ENCODE data around the gene AMIGO2. TPM values are rescaled to one million over a fixed set of nuclear protein-coding genes. Genes with fewer than 3 reads are reported as not detected.

Gene AMIGO2
- total and polyA plus RNA-seq, 9 of the 15 experiments (the other 6 are each of a cell fraction or from before 2014, with no cell fraction given) = 2.0 to 8.3 (median 3.8) TPM

GRCh38 chr12:47080725-47081502 lies 1.2 kb upstream of the AMIGO2 start (continued):
- TF ChIP-seq, protein P1, sequence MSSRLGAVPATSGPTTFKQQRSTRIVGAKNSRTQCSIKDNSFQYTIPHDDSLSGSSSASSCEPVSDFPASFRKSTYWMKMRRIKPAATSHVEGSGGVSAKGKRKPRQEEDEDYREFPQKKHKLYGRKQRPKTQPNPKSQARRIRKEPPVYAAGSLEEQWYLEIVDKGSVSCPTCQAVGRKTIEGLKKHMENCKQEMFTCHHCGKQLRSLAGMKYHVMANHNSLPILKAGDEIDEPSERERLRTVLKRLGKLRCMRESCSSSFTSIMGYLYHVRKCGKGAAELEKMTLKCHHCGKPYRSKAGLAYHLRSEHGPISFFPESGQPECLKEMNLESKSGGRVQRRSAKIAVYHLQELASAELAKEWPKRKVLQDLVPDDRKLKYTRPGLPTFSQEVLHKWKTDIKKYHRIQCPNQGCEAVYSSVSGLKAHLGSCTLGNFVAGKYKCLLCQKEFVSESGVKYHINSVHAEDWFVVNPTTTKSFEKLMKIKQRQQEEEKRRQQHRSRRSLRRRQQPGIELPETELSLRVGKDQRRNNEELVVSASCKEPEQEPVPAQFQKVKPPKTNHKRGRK (tag; IDR thresholded peaks at IDR 0.05) = peak; percentile 91
- TF ChIP-seq MNT (conservative IDR thresholded peaks at IDR 0.05) (peak; percentile 76 to 87), FOSL1 (tag; conservative IDR thresholded peaks at IDR 0.05) (peak; percentile 78), RFX1 (IDR thresholded peaks at IDR 0.05) (no peak; the same call in 1 of the 2 replicates), ZNF263 (CRISPR knock-in tag; IDR thresholded peaks at IDR 0.05; ENCODE audit: borderline replicate concordance) (peak; percentile 43), FOXA3 (CRISPR knock-in tag; conservative IDR thresholded peaks at IDR 0.05 in 1 of 2, IDR thresholded peaks at IDR 0.05 in 1 of 2) (no peak), ETV1 (tag; conservative IDR thresholded peaks at IDR 0.05; ENCODE audit: low read depth) (peak; percentile 55)
- TF ChIP-seq, protein P2, sequence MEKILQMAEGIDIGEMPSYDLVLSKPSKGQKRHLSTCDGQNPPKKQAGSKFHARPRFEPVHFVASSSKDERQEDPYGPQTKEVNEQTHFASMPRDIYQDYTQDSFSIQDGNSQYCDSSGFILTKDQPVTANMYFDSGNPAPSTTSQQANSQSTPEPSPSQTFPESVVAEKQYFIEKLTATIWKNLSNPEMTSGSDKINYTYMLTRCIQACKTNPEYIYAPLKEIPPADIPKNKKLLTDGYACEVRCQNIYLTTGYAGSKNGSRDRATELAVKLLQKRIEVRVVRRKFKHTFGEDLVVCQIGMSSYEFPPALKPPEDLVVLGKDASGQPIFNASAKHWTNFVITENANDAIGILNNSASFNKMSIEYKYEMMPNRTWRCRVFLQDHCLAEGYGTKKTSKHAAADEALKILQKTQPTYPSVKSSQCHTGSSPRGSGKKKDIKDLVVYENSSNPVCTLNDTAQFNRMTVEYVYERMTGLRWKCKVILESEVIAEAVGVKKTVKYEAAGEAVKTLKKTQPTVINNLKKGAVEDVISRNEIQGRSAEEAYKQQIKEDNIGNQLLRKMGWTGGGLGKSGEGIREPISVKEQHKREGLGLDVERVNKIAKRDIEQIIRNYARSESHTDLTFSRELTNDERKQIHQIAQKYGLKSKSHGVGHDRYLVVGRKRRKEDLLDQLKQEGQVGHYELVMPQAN (IDR thresholded peaks at IDR 0.05; ENCODE audit: borderline replicate concordance) = peak; percentile 74
- TF ChIP-seq, protein P3, sequence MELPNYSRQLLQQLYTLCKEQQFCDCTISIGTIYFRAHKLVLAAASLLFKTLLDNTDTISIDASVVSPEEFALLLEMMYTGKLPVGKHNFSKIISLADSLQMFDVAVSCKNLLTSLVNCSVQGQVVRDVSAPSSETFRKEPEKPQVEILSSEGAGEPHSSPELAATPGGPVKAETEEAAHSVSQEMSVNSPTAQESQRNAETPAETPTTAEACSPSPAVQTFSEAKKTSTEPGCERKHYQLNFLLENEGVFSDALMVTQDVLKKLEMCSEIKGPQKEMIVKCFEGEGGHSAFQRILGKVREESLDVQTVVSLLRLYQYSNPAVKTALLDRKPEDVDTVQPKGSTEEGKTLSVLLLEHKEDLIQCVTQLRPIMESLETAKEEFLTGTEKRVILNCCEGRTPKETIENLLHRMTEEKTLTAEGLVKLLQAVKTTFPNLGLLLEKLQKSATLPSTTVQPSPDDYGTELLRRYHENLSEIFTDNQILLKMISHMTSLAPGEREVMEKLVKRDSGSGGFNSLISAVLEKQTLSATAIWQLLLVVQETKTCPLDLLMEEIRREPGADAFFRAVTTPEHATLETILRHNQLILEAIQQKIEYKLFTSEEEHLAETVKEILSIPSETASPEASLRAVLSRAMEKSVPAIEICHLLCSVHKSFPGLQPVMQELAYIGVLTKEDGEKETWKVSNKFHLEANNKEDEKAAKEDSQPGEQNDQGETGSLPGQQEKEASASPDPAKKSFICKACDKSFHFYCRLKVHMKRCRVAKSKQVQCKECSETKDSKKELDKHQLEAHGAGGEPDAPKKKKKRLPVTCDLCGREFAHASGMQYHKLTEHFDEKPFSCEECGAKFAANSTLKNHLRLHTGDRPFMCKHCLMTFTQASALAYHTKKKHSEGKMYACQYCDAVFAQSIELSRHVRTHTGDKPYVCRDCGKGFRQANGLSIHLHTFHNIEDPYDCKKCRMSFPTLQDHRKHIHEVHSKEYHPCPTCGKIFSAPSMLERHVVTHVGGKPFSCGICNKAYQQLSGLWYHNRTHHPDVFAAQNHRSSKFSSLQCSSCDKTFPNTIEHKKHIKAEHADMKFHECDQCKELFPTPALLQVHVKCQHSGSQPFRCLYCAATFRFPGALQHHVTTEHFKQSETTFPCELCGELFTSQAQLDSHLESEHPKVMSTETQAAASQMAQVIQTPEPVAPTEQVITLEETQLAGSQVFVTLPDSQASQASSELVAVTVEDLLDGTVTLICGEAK (IDR thresholded peaks at IDR 0.05) = peak; percentile 53; the same call in 1 of the 2 replicates
- TF ChIP-seq, protein P3 (CRISPR knock-in tag; IDR thresholded peaks at IDR 0.05) = no peak
